Transverse colon (tissue), 4 donors: ENCODE results near the gene DDI2.

Experiments used
- EP300 ChIP-seq: sonication (generic); formaldehyde crosslinking; IDR thresholded peaks from one replicate; pipeline ENCODE4 v1.6.1; 2017; ENCODE audit warnings: antibody characterized with exemption, low read depth
- POLR2A ChIP-seq: fragments of 450-650 bp; IDR thresholded peaks from one replicate; pipeline ENCODE4 v1.6.1; 2016; ENCODE audit warnings: antibody characterized with exemption, mild to moderate bottlenecking, moderate library complexity
- POLR2AphosphoS5 ChIP-seq, 3 donors: sonication (generic); formaldehyde crosslinking; IDR thresholded peaks; one replicate each; pipeline ENCODE4 v1.6.1; 2016; ENCODE audit warnings: antibody characterized with exemption in 3 of 3
- TF ChIP-seq, protein P1 (sequence below), 5 experiments: fragments of 200-600 bp in 3 of 5; fragments of 450-650 bp in 2 of 5; sonication (generic) in 3 of 5; IDR thresholded peaks; 1 replicate in 2 of 5; 2 replicates in 3 of 5; pipeline ENCODE4 v1.5.1; 2016 to 2017; ENCODE audit warnings: antibody characterized with exemption in 5 of 5, inconsistent platforms in 3 of 5, mild to moderate bottlenecking in 2 of 5, moderate library complexity in 1 of 5

DNA sequence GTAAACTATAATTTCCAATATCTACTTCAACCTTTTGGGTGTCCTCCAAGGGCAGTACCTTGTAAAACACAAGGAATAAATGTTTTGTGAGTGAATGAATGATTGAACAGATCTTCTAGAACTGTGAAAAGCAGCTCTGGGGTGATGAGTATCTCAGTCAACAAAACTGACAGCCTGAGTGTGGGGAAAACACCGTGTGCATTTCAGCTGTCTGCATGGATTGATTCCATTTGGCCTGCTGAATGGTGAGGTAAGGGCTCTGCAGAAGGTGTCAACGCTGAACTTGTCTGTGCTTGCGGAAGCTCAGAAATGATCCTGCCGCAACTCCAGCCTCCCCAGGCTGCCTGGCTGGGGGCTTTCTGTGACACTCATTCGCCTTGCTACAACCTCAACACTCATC is 25.0 kb upstream of the DDI2 start:
- TF ChIP-seq, protein P1, sequence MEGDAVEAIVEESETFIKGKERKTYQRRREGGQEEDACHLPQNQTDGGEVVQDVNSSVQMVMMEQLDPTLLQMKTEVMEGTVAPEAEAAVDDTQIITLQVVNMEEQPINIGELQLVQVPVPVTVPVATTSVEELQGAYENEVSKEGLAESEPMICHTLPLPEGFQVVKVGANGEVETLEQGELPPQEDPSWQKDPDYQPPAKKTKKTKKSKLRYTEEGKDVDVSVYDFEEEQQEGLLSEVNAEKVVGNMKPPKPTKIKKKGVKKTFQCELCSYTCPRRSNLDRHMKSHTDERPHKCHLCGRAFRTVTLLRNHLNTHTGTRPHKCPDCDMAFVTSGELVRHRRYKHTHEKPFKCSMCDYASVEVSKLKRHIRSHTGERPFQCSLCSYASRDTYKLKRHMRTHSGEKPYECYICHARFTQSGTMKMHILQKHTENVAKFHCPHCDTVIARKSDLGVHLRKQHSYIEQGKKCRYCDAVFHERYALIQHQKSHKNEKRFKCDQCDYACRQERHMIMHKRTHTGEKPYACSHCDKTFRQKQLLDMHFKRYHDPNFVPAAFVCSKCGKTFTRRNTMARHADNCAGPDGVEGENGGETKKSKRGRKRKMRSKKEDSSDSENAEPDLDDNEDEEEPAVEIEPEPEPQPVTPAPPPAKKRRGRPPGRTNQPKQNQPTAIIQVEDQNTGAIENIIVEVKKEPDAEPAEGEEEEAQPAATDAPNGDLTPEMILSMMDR (IDR thresholded peaks at IDR 0.05): no peak
- TF ChIP-seq EP300 (no peak), POLR2AphosphoS5 (IDR thresholded peaks at IDR 0.05) (no peak), POLR2A (no peak)
